ENCODE data around the gene CFHR2. TPM values are rescaled to one million over a fixed set of nuclear protein-coding genes. Genes with fewer than 3 reads are reported as not detected.
"Not testable (repeated sequence)": the region's sequence is repeated elsewhere in the genome, so short reads cannot be mapped to it uniquely, and the experiment has no call there.

The CFHR2 gene
- total RNA-seq, 1 donor from 2014 or later, result not detected

DNA sequence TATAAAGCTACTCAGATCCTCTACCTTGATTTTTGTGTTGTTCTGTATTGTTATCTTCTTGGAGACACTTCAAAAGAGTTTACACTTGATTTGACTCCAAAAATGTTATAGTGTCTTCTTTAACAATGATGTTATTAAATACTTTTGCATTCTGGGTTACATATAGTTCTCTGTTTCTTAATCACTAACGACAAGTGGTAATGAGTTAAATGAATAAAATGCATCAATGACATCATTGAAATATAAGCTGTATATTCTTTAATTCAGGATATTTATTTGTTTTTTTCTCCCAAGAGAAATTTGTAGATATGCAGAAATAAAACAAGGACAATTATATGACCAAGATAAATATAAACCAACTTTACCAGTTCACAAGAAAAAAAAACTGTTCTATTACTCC is 26.6 kb downstream of the CFHR2 start:
- Mint-ChIP-seq H3K27ac (no peak overlapping the region), H3K9me3 (ENCODE audit: low read depth) (no peaks in the 10 kb centered on the region), H3K27me3 (no peaks in the 10 kb centered on the region), H3K36me3 (ENCODE audit: insufficient read depth) (no peaks in the 10 kb centered on the region), H3K4me1 (ENCODE audit: low read depth) (no peaks in the 10 kb centered on the region), H3K4me3 (ENCODE audit: low read depth) (no peak overlapping the region)
- TF ChIP-seq, protein P1, sequence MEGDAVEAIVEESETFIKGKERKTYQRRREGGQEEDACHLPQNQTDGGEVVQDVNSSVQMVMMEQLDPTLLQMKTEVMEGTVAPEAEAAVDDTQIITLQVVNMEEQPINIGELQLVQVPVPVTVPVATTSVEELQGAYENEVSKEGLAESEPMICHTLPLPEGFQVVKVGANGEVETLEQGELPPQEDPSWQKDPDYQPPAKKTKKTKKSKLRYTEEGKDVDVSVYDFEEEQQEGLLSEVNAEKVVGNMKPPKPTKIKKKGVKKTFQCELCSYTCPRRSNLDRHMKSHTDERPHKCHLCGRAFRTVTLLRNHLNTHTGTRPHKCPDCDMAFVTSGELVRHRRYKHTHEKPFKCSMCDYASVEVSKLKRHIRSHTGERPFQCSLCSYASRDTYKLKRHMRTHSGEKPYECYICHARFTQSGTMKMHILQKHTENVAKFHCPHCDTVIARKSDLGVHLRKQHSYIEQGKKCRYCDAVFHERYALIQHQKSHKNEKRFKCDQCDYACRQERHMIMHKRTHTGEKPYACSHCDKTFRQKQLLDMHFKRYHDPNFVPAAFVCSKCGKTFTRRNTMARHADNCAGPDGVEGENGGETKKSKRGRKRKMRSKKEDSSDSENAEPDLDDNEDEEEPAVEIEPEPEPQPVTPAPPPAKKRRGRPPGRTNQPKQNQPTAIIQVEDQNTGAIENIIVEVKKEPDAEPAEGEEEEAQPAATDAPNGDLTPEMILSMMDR (IDR thresholded peaks at IDR 0.05; ENCODE audit: unreplicated experiment), result no peak
- no peak for DNase-seq (ENCODE audit: low spot score, unreplicated experiment)

DNA sequence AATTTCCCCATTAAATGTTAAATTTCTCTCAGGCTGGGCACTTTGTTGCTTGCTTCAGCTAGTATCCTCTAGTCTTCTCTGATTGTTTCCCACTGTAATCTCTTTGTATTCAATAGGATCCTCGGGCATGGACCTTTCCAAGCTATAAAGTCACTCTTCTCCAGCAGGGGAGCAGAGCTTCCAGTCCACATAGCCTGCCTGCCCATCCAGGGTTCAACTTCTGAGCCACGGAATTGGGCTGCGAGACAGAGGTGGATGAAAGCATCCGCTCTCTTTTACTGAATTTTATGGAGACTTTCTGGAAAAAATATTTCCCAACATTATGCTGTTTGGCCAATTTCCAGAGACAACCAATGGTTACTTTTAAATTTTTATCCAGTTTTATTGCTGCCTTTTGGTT is 32.7 kb downstream of the CFHR2 start:
- Mint-ChIP-seq H3K27ac (no peak overlapping the region), H3K4me3 (ENCODE audit: low read depth) (no peak overlapping the region)

GRCh38 chr1:196977278-196977677 is 33.7 kb downstream of the CFHR2 start, which contains the start of gene CFHR5:
Gene CFHR5, plus strand, starts transcription at chr1:196977556. Its CDS starts 109 bp downstream, at chr1:196977665.
- TF ChIP-seq, protein P1 (IDR thresholded peaks at IDR 0.05; ENCODE audit: unreplicated experiment), result no peak
- Mint-ChIP-seq H3K9me3 (ENCODE audit: low read depth) (no peaks in the 10 kb centered on the region), H3K27me3 (no peaks in the 10 kb centered on the region), H3K27ac (no peak within 1 kb of the TSS), H3K4me1 (ENCODE audit: low read depth) (no peaks in the 10 kb centered on the region), H3K4me3 (ENCODE audit: low read depth) (no peak within 1 kb of the TSS), H3K36me3 (ENCODE audit: insufficient read depth) (no peaks in the 10 kb centered on the region)
- DNase-seq (ENCODE audit: low spot score, unreplicated experiment), result no peak

More for the DNA sequence above, 32.7 kb downstream of the CFHR2 start:
- Mint-ChIP-seq H3K27me3 (no peaks in the 10 kb centered on the region), H3K9me3 (ENCODE audit: low read depth) (no peaks in the 10 kb centered on the region), H3K4me1 (ENCODE audit: low read depth) (no peaks in the 10 kb centered on the region), H3K36me3 (ENCODE audit: insufficient read depth) (no peaks in the 10 kb centered on the region)
- TF ChIP-seq, protein P1 (IDR thresholded peaks at IDR 0.05; ENCODE audit: unreplicated experiment), result no peak
- no peak for DNase-seq (ENCODE audit: low spot score, unreplicated experiment)

GRCh38 chr1:196980859-196981258 is 37.3 kb downstream of the CFHR2 start:
- Mint-ChIP-seq H3K27ac (no peak overlapping the region), H3K27me3 (no peaks in the 10 kb centered on the region), H3K4me3 (ENCODE audit: low read depth) (no peak overlapping the region), H3K4me1 (ENCODE audit: low read depth) (no peaks in the 10 kb centered on the region), H3K9me3 (ENCODE audit: low read depth) (no peaks in the 10 kb centered on the region), H3K36me3 (ENCODE audit: insufficient read depth) (no peaks in the 10 kb centered on the region)
- TF ChIP-seq, protein P1 (IDR thresholded peaks at IDR 0.05; ENCODE audit: unreplicated experiment), result no peak
- DNase-seq (ENCODE audit: low spot score, unreplicated experiment), result no peak

- H3K4me3 Mint-ChIP-seq (ENCODE audit: low read depth); H3K27me3 Mint-ChIP-seq; H3K27ac Mint-ChIP-seq; H3K4me1 Mint-ChIP-seq (ENCODE audit: low read depth); H3K9me3 Mint-ChIP-seq (ENCODE audit: low read depth); H3K36me3 Mint-ChIP-seq (ENCODE audit: insufficient read depth); DNase-seq (ENCODE audit: low spot score, unreplicated experiment): not testable (repeated sequence)
Observed at GRCh38 chr1:196982247-196982646, 38.7 kb downstream of the CFHR2 start.

- not testable (repeated sequence) for H3K27me3 Mint-ChIP-seq; H3K36me3 Mint-ChIP-seq (ENCODE audit: insufficient read depth); H3K4me1 Mint-ChIP-seq (ENCODE audit: low read depth); H3K4me3 Mint-ChIP-seq (ENCODE audit: low read depth)
- Mint-ChIP-seq H3K27ac (peak overlapping the region; percentile 89), H3K9me3 (ENCODE audit: low read depth) (peaks cover 23% of the 10 kb centered on the region)
- peak; percentile 60 for DNase-seq (ENCODE audit: low spot score, unreplicated experiment)
Observed at GRCh38 chr1:196991919-196992651, 48.5 kb downstream of the CFHR2 start.

Data from progenitor cell of endocrine pancreas (in vitro differentiated cells).